ENCODE data around the gene CDC23. TPM values are rescaled to one million over a fixed set of nuclear protein-coding genes. Genes with fewer than 3 reads are reported as not detected.

CDC23 gene
- total and polyA plus RNA-seq, 10 of the 15 experiments (the other 5 are each of a cell fraction or from before 2014, with no cell fraction given), result 37.1 to 66.1 (median 48.6) TPM

DNA sequence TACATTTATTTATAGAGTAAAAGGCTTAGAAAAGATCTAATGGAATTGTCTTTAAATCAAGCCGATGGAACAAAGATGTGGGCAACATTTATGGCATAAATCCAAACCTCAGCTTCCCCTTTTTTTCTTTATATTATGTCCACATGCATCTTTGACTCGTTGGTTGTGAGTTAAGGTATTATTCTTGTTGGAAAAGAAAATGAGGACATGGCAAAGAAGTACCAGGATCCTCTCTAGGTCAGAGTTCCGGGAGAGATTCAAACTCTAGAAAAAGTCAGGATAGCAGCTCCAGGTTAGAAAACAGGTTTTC, 73.4 kb downstream of the CDC23 start (continued):
- TF ChIP-seq, protein P1, sequence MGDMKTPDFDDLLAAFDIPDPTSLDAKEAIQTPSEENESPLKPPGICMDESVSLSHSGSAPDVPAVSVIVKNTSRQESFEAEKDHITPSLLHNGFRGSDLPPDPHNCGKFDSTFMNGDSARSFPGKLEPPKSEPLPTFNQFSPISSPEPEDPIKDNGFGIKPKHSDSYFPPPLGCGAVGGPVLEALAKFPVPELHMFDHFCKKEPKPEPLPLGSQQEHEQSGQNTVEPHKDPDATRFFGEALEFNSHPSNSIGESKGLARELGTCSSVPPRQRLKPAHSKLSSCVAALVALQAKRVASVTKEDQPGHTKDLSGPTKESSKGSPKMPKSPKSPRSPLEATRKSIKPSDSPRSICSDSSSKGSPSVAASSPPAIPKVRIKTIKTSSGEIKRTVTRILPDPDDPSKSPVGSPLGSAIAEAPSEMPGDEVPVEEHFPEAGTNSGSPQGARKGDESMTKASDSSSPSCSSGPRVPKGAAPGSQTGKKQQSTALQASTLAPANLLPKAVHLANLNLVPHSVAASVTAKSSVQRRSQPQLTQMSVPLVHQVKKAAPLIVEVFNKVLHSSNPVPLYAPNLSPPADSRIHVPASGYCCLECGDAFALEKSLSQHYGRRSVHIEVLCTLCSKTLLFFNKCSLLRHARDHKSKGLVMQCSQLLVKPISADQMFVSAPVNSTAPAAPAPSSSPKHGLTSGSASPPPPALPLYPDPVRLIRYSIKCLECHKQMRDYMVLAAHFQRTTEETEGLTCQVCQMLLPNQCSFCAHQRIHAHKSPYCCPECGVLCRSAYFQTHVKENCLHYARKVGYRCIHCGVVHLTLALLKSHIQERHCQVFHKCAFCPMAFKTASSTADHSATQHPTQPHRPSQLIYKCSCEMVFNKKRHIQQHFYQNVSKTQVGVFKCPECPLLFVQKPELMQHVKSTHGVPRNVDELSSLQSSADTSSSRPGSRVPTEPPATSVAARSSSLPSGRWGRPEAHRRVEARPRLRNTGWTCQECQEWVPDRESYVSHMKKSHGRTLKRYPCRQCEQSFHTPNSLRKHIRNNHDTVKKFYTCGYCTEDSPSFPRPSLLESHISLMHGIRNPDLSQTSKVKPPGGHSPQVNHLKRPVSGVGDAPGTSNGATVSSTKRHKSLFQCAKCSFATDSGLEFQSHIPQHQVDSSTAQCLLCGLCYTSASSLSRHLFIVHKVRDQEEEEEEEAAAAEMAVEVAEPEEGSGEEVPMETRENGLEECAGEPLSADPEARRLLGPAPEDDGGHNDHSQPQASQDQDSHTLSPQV (IDR thresholded peaks at IDR 0.05), result no peak
- TF ChIP-seq, protein P2, sequence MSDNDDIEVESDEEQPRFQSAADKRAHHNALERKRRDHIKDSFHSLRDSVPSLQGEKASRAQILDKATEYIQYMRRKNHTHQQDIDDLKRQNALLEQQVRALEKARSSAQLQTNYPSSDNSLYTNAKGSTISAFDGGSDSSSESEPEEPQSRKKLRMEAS (IDR thresholded peaks at IDR 0.05; ENCODE audit: low read depth, low read length), result no peak

DNA sequence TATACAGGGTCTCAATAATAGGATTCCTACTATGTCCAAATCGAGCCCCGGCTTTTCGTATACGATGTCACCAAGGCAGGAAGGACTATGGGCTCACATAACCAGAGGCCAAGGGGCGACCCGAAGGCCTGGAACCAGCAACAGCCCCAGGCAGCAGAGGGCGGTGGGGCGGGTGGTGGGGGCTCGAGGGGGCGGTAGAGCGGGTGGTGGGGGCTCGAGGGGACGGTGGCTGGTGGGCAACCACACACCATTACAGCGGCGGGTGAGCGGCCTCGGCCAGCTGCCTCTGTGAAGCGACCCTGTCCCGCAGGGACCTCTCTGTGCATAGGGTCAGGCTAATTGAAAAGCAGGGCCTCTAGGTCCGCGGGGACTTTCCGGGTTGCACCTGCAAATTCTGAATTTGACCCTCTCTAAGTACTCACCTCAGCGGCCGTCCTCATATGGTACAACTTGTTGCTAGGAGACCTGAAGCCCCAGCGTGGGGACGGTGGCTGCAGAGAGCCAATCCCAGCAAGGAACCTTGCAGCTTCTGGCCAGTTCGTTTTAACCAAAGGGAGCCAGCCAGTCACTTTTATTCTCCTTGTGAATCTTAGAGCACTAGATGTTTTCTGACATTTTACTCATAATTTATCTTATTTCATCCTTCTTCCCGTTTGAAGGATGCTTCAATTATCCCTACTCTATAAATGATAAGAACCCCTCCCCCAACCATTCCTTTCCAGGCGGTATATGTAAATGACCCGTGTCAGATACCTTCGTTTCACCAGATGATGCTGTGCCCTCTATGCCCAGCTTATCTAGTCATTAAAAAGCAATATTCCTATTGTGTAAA, 74.0 kb downstream of the CDC23 start, which contains the start of gene NME5:
TSS of gene NME5 (minus strand) at position 480 of the 832 bp plus-strand sequence. CDS start 648 bp downstream, outside the sequence.
- no peaks in the 10 kb centered on the region for H3K9me3 ChIP-seq (replicated peaks; ENCODE audit: control insufficient read depth, insufficient read depth, low read length)
- H3K9ac ChIP-seq (ENCODE audit: control insufficient read depth, insufficient read depth, low read length), result no peak within 1 kb of the TSS
- H3K4me3 ChIP-seq, result peak within 1 kb of the TSS; percentile 71
- H3K4me1 ChIP-seq (ENCODE audit: control insufficient read depth, insufficient read depth, low read length), result no peaks in the 10 kb centered on the region
- DNase-seq (ENCODE audit: low read depth, low spot score) (peak; percentile 5), FAIRE-seq (no peak), ATAC-seq (peak; percentile 96)
- in situ Hi-C loops (cut with MboI) (loop anchor here (10.0 kb wide), 3 partner anchors 54 to 474 kb away; partner anchors contain the start of gene WNT8A), intact Hi-C loops (cut with micrococcal nuclease; ENCODE audit: unreplicated experiment) (loop anchor here (10.0 kb wide), 1 partner anchor 514 kb away; no protein-coding TSS in a partner anchor)
- CTCF ChIA-PET, result interaction anchor here (1.6 to 1.9 kb wide), 2 partner anchors 62 to 104 kb away, joined by 8 read pairs; no protein-coding TSS in a partner anchor
- TF ChIP-seq SP1 (IDR thresholded peaks at IDR 0.05; ENCODE audit: low read depth, low read length) (peak; percentile 21), STAT3 (IDR thresholded peaks at IDR 0.05; ENCODE audit: low read depth, low read length) (no peak), NRF1 (conservative IDR thresholded peaks at IDR 0.05; ENCODE audit: low read depth, low read length) (no peak), MXI1 (IDR thresholded peaks at IDR 0.05; ENCODE audit: low read depth, low read length) (peak; percentile 56), BMI1 (IDR thresholded peaks at IDR 0.05; ENCODE audit: borderline replicate concordance) (peak; percentile 73; the same call in 1 of the 2 replicates), CREM (IDR thresholded peaks at IDR 0.05; ENCODE audit: low read depth) (peak; percentile 32; the same call in 1 of the 2 replicates)
- H3K4me2 ChIP-seq (ENCODE audit: control insufficient read depth, insufficient read depth), result peak within 1 kb of the TSS; percentile 68
- H3K27me3 ChIP-seq (replicated peaks in 1 of 2; ENCODE audit: control insufficient read depth in 2 of 2, insufficient read depth in 2 of 2, low read length in 1 of 2), result no peaks in the 10 kb centered on the region
- H3K79me2 ChIP-seq (ENCODE audit: control insufficient read depth, insufficient read depth, low read length), result no peaks in the 10 kb centered on the region
- WGBS (ENCODE audit: insufficient coverage, insufficient replicate concordance, low lambda C conversion rate, missing lambda C conversion rate), result 15% methylated on average over 25 of the region's 31 CpGs
- no TSS peak for BruUV-seq (replicated peaks)
- H2AFZ ChIP-seq (ENCODE audit: control insufficient read depth, low read depth, low read length), result peak within 1 kb of the TSS; percentile 87
- POLR2A ChIA-PET, result no interaction called here
- RAD21 ChIA-PET (ENCODE audit: unreplicated experiment), result interaction anchor here (1.2 to 1.4 kb wide), 2 partner anchors 61 to 360 kb away, joined by 3 to 4 read pairs; no protein-coding TSS in a partner anchor
- H3K27ac ChIP-seq (ENCODE audit: control insufficient read depth, insufficient read depth), result no peak within 1 kb of the TSS
- no peaks in the 10 kb centered on the region for H3K36me3 ChIP-seq (ENCODE audit: control insufficient read depth in 2 of 2, insufficient read depth in 2 of 2, low read length in 1 of 2)
- SMC1A ChIA-PET (ENCODE audit: uncharacterized antibody, unreplicated experiment), result interaction anchor here (1.3 kb wide), 1 partner anchor 10 kb away, joined by 5 read pairs; no protein-coding TSS in a partner anchor
- no peaks in the 10 kb centered on the region for H4K20me1 ChIP-seq (ENCODE audit: control insufficient read depth, insufficient read depth)
